Forelimb muscle (tissue), 1 donor: ENCODE measurements around the gene PROB1. TPM values are rescaled to one million over a fixed set of nuclear protein-coding genes. Genes with fewer than 3 reads are reported as not detected.
"Not testable (repeated sequence)": the region's sequence is repeated elsewhere in the genome, so short reads cannot be mapped to it uniquely, and the experiment has no call there.

ENCODE experiments used
- DNase-seq: peaks from one replicate; pipeline ENCODE4 v3.0.0-alpha.2; 2013; ENCODE audit warnings: low read depth
- polyA plus RNA-seq: library from polyadenylated mRNA; unstranded; fragments of 120-200 nt; gene quantifications from one replicate; pipeline ENCODE4 v1.2.1, GENCODE V29; 2013; ENCODE audit not compliant: insufficient read length

PROB1 gene, protein sequence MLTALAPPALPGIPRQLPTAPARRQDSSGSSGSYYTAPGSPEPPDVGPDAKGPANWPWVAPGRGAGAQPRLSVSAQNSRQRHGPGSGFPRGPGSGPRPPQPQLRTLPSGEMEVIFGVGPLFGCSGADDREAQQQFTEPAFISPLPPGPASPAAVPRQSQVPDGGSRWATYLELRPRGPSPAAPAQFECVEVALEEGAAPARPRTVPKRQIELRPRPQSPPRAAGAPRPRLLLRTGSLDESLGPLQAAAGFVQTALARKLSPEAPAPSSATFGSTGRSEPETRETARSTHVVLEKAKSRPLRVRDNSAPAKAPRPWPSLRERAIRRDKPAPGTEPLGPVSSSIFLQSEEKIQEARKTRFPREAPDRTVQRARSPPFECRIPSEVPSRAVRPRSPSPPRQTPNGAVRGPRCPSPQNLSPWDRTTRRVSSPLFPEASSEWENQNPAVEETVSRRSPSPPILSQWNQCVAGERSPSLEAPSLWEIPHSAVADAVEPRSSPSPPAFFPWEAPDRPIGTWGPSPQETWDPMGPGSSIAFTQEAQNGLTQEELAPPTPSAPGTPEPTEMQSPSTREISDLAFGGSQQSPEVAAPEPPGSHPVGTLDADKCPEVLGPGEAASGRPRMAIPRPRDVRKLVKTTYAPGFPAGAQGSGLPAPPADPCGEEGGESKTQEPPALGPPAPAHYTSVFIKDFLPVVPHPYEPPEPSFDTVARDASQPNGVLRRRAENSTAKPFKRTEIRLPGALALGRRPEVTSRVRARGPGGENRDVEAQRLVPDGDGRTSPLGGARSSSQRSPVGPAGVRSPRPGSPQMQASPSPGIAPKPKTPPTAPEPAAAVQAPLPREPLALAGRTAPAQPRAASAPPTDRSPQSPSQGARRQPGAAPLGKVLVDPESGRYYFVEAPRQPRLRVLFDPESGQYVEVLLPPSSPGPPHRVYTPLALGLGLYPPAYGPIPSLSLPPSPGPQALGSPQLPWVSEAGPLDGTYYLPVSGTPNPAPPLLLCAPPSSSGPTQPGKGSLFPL
- 42.6 TPM for polyA plus RNA-seq

DNA sequence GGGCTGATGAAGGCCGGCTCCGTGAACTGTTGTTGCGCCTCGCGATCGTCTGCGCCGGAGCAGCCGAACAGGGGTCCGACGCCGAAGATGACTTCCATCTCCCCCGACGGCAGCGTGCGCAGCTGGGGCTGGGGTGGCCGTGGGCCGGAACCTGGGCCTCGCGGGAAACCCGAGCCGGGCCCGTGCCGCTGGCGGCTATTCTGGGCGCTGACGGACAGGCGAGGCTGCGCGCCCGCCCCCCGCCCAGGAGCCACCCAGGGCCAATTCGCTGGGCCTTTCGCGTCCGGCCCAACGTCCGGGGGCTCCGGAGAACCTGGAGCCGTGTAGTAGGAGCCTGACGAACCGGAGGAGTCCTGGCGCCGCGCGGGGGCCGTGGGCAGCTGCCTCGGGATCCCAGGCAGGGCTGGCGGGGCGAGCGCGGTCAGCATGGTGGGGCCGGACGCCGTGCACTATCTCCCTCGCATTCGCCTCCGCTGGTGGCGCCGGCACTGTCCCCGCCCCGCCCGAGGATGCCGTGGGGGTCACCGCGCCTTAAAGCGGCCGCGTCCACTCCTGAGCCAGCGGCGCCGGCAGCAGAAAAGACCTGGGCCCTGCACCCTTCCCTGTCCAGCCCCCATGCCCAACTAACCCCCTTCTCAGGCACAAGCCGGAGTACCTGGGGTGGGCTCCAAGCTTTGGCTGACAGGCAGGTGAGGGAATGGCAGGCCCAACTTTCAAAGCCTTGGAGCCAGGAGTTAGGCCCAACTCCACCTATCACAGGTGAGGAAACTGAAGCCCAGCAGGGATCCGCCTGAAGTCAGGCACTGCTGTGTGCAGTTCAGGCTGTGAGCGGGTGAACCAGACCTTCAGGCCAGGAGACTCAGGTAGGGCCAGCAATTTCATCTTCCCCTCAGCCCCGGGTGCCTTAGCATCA, at the start of gene PROB1:
Gene PROB1 (minus strand): TSS at position 451 of the 913 bp plus-strand sequence. CDS start 23 bp downstream, at position 428.
- no peak for DNase-seq

DNA sequence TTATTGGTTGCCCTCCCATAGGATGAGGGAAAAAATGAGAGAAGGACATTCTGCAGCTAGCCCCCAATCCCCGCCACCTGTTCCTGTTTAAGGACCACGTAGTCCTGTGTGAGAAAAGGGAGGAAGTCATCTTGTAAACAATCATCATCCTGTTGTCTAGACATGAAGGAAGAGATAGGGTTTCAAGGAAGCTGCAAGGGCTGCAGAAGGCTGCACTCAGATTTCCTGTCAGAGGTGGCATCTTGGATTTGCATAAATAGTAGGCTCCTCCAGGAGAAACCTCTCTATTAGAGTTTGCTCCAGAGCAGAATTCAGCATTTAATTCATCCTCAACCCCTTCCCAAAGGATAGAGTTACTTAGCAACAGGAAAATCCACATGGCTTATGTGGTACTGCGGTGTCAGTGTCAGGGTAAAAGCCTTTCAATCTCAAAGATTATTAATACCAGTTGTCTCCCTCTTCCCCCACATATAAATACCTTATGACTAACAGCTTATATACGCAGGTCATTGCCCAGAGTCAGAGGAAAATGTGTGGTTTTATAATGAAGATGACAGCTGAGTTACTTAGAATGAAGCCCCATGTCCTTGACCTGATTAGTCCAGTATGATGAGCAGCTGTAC, 49.0 kb upstream of the PROB1 start:
- no peak for DNase-seq

DNA sequence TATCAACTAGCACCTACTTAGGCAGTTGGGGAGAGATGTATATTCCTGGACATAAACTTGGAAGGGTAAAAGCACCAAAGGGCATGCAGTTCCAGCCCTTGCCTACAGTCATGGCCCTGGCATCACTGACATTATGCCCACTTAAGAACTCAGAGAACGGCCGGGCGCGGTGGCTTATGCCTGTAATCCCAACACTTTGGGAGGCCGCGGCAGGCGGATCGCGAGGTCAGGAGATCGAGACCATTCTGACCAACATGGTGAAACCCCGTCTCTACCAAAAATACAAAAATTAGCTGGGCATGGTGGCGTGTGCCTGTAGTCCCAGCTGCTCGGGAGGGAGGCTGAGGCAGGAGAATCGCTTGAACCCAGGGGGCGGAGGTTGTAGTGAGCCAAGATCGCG, 45.5 kb upstream of the PROB1 start:
- not testable (repeated sequence) for DNase-seq

DNA sequence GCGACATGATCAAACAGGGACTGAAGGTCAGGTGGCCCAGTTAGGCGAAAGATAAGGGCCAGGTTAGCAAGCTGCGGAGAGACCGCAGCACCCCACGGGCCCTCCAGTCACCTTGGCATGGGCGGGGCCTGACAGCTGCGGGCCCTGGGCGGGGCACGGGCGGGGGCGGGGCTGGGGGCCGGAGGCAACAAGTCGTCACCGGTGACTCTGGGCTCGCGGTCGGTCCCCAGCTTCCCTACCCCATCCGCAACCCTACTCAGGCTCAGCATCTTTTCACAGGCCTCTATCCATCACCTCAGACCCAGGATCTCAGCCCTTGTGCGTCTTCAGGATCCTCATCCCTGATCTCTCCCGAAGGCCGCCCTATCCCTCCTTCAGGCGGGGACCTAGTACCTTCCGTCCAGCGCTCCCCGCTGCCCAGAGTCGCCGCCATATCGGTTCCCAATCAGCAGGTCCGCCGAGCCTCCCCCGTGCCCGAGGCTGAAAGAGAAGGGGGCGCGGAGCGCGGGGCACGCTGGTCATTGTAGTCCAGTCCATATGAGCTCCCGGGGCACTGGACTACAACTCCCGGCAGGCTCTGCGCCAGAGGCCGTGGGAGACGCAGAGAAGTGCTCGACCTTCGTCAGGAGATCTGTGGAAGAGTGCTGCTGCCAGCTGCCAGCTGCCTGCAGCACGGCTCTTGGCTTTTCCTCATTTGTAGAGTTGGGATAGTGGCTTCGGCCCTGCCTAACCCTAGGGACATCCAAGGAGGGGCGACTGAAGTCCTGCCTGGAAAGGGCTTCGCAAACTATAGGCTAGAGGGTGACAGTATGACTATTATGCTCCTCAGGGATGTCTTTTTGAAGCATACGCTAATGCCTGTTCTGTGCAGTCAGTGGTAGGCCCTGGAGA, 44.4 kb upstream of the PROB1 start, which contains the start of gene DNAJC18:
Gene DNAJC18 (minus strand): TSS at position 513 of the 891 bp plus-strand sequence. CDS start 80 bp downstream, at position 433.
- DNase-seq: peak; percentile 85

DNA sequence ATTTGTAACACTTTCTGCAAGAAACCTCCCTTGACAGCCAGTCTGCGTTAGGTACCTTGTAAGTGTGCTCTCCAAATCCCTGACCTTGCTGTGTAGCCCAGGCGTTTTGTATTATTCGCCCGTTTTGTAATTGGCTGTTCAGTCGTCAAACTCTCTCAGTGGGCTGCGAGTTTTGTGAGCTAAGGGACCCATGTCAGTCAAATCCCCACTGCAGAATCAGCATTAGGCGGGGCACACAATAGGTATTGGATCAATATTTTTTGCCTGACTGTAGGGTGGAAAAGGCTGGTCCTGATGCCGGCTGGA, 43.8 kb upstream of the PROB1 start:
- DNase-seq: no peak

DNA sequence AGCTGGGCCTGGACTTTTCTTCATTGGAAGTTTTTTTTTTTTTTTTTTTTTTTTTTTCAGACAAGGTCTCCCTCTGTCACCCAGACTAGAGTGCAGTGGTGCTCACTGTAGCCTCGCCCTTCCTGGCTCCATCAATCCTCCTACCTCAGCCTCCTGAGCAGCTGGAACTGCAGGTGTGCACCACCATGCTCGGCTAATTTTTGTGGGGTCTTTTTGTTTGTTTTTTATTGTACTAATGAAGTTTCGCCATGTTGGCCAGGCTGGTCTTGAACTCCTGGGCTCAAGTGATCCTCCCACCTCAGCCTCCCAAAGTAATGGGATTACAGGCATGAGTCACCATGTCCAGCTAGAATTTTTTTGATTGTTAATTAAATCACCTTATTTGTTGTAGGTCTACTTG, 40.8 kb upstream of the PROB1 start:
- no peak for DNase-seq

DNA sequence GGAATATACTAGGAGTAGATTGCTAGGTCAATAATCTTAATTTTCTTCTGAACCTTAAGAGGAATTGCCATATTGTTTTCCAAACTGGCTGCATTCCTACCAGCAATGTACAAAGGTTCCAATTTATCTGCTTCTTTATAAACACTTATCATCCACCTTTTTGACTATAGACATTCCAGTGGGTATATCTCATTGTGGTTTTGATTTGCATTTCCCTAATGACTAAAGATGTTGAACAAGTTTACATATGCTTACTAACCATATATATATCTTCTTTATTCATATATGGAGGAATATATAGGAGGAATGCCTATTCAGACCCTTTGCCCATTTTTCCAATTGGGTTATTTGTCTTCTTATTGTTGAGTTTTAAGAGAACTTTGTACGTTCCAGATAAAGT, 36.8 kb upstream of the PROB1 start:
- no peak for DNase-seq

DNA sequence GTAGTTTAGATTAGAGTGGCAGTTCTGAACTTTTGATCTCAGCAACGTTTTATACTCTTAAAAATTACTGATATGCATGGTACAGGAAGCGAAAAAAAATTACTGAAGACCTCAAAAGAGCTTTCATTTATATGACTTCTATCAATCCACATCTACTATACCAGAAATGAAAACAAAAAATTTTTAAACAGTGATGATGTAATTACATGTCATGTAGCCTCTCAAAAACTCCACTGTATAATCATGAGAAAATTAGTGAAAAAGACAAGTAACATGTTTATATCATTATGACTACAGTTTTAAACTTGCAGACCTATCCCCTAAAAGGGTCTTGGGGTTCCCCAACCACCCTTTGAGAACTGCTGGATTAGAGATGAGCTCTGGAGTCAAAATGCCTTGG, 35.1 kb upstream of the PROB1 start:
- no peak for DNase-seq

DNA sequence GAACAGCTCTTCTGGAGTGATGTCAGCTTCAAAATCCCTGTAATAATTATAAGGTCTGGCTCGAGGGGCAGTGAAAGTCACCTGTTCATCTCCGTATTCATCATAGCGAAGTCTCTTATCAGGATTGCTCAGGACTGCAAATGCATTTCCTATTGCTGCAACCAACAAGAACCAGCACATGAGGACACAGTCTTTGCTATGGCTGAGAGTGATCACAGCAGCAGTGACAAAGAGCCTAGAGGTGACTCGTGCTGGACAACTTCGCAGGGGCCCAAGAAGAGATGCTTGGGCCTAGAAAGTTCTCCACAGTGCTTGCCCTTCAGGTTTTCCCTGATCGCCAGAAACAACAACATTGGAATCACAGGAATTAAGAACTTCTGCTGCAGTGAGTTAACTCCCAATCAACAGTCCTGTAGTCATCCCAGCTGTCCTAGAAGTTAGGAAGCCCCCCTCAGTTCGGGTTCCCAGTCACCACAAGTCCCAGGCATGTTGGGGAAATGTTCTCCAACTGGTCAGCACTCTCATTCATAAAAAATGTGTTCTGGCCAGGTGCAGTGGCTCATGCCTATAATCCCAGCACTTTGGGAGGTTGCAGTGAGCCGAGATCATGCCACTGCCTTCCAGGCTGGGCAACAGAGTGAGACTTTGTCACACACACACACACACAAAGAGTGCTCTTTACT, 31.4 kb upstream of the PROB1 start:
- DNase-seq: no peak

DNA sequence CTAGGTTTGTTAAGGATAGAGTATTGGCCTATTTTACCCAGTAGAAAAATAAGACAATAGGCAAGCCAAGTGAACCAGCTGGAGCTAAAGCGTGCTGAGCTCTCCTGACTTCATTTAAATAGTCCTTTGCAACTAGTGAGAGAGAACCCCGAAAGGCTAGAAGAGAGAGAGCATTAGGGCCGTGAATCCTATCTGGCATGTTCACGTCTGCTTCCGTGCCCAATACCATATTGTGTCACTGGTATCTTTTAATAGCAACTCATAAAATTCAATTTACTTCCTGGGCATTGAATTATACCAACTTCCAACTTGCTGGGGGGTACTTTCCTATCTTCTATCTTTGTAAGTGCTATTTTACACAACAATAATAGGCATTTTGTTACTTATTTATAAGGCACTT, 30.6 kb upstream of the PROB1 start:
- no peak for DNase-seq

DNA sequence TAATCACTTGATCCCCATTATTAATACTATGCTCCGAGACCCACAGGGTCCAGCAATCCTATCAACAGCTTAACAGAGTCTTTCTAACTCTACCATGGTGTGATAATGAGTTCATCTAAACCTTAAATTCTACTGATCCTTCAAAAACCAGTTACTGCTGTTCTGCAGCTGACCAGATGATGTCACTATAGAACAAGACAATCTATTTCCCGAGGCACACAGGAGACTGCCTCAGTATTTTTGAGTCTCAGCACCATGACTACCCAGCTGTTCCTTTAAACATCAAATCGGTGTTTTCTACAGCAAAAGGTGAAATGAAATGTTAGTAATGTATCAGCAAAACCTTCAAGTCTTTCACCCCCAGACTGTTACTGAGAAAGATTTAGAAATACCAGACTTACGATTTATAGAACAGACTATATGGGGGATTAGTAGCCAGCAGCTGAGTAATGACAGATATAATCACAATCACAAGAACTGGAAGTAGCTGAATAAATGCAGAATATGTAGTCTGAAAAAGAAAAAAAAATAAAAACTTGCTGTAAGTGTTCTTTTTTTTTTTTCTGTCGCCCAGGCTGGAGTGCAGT, 27.5 kb upstream of the PROB1 start:
- DNase-seq: peak; percentile 67

DNA sequence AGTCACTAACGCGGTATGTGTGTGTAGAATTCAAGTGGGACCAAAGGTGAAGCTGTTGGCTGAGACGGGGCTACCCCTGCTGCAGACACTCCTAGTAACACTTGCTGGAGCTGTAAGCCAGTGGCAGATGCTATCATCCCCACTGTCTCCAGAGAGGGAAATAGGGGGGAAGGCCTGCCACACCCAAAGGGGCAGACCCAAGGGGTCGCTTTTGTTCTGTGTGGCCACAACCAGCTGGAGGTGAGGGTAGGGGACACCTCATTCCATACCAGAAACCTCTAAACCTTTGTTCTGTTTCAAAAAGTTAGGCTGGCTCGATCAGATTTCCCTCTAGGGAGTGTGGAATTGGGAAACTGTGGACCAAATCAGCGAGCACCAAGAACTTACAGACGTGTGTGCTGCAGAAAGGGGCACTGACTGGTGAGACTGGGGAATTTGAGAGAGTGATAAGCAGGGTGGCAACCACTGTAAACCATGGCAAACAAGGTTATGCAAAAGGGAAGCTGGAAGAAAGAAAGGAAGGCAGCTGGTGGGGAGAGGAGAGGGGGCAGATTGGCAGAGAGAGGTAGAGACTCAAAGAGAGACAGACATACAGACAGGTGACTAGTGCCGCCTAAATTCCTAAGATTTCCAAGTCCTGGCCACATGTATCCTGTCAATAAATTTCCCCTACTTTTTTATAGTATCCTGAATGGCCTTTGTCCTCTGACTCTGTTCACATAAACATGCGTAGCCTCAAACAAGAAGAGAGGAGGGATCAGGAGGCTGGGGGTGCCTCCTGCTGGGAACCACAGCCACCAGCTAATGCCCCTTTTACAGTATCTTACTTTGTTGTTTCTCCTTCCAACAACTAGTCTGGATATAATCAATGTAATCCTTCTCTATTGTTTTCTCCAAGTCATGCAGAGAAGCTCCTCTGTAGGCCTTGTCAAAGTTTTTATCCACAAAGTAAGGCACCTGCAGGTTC, 24.6 kb upstream of the PROB1 start:
- DNase-seq: no peak

DNA sequence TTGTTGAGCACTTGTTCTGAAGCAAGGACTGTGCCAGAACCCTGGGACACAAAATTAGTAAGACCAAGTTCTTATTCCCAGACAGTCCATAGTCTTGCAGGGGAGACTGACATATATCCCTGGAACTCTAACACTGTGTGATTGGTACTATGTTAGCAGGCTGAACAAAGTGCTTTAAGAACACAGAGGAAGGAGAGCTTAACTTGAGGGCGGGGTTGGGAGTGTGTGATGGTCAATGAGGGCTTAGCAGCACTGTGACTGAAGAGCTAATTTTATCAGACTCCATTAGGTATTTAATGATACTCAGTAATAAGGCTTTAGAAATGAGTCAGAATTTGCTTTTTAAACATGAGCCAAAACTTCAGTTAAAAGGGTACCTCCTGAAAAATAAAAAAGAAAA, 23.9 kb upstream of the PROB1 start:
- DNase-seq: no peak

DNA sequence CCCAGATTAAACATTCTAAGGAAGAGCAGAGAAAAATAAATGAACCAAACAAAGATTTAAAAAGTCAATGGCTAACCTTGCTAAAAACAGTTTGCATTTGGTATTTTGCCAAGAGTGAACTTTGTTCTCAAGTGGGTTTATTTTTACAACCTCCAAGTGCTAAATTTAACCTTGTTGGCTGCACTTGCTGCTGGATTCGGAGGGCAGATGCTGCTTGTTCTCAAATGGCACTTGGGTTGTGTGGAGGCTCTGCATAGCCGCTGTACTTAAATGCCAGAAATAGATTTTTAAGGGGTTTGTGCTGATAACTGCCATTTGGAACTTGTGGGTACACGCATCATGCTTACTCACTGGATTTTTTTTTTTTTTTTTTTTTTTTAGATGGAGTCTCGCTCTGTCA, 22.3 kb upstream of the PROB1 start:
- no peak for DNase-seq

DNA sequence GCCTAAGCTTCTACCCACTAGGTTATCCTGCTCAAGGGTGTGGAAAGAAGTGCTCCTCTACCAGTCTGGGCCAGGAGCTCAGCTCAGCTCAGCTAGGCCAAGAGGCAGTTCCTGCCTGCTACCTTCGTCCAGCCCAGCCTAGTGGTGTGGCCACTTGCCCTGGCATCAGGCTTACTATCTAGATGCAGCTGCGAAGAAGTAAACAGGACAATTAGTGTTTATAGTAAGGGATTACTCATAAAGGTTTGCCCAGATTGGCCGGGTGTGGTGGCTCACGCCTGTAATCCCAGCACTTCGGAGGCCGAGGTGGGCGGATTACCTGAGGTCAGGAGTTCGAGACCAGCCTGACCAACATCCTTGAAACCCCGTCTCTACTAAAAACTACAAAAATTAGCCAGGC, 21.7 kb upstream of the PROB1 start:
- DNase-seq: no peak

DNA sequence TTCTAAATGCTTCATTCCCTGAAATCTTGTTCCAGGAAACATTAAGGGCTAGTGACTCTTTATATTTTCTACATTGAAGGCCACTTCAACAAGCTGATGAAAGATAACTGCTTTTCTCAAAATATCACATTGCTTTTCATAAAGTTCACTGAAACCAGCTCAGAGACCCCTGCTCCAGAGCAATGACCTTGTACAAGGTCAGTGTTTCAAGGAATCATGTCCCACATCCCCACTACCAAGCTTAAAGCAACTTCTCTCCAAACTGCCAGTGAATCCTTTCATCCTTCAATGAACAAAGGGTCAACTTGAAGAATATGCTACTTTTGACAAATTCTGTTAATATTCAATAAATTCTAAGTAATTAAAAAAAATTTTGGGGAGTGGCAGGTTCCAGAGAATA, 21.0 kb upstream of the PROB1 start:
- no peak for DNase-seq

DNA sequence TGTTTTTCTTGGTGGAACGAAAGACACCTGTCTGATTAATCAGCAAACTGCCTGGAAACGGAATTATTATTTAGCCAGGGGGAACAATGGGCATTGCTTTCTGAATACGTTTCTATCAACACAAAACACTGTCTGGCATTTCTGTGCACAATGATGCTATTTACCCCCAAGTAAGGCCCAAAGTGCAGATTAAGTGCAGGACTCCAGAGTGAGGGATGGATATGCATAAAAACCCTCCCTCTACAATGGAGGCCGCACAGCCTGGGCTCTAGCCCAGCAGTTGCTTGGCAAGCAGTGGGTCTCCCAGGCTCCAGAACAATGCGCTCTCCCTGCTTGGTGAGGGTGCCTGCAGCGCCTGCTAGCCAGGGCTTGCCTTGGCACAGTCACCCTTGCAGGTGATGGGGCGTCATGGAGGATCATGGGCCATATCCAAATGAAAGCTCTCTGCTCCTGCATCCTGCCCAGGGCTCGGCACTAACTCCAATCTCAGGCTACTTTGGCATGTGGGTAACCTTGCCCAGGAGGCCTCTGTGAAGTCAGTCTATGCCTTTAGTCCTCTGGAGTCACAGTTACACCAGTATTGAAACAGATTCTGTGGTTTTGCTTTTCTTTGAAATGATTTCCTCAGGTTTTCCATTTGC, 20.4 kb upstream of the PROB1 start:
- DNase-seq: no peak
